SK-N-MC (cell line): ENCODE results near the gene VEZT.
"Not testable (repeated sequence)": the region's sequence is repeated elsewhere in the genome, so short reads cannot be mapped to it uniquely, and the experiment has no call there.

Experiments
- DNase-seq: peaks from one replicate; pipeline ENCODE4 v3.0.0-alpha.2; 2011; ENCODE audit warnings: low read depth, low spot score
- H3K27ac ChIP-seq: fragments of 200-600 bp; sonication (generic); 2 replicates; pipeline ENCODE4 v1.5.1; 2016; ENCODE audit warnings: mixed run types
- H3K36me3 ChIP-seq: fragments of 200-600 bp; sonication (generic); 2 replicates; pipeline ENCODE4 v1.6.1; 2017; ENCODE audit warnings: antibody characterized with exemption, low read length, mixed read lengths; ENCODE audit not compliant: insufficient read depth
- H3K4me3 ChIP-seq: fragments of 200-600 bp; sonication (generic); 2 replicates; pipeline ENCODE4 v1.5.1; 2016
- H3K9ac ChIP-seq: fragments of 200-600 bp; sonication (generic); 2 replicates; pipeline ENCODE4 v1.8.0; 2017; ENCODE audit warnings: mixed run types, mixed read lengths; ENCODE audit not compliant: insufficient read length
- H3K9me3 ChIP-seq: fragments of 200-600 bp; sonication (generic); 2 replicates; pipeline ENCODE4 v1.6.1; 2017; ENCODE audit warnings: low read depth, mild to moderate bottlenecking, antibody characterized with exemption, low read length, moderate library complexity, mixed read lengths
- EZH2 ChIP-seq: fragments of 200-600 bp; sonication (generic); IDR thresholded peaks from one replicate; pipeline ENCODE4 v1.6.1; 2017; ENCODE audit warnings: antibody characterized with exemption
- FOXP2 ChIP-seq: optimal IDR thresholded peaks from 2 replicates; pipeline ENCODE3; 2011; ENCODE audit warnings: mild to moderate bottlenecking, moderate library complexity; ENCODE audit not compliant: insufficient read depth; ENCODE audit errors: extremely low read length, control extremely low read depth
- POLR2AphosphoS5 ChIP-seq: IDR thresholded peaks from 2 replicates; pipeline ENCODE4 v1.6.1; 2012; ENCODE audit warnings: mild to moderate bottlenecking, low read depth, low read length, borderline replicate concordance

Gene VEZT

DNA sequence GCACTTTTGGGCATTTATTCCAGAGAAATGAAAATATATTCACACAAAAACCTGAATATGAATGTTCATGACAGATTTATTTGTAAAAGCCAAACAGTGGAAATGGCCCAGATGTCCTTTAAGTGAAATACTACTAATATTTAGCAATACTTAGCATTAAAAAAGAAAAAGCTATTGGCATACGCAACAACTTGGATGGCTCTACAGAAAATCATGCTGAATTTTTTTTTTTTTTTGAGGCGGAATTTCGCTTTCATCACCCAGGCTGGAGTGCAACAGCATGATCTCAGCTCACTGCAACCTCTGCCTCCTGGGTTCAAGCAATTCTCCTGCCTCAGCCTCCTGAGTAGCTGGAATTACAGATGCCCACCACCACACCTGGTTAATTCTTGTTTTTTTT lies 24.5 kb upstream of the VEZT start:
- DNase-seq: no peak
- no peak overlapping the region for H3K4me3 ChIP-seq
- H3K9me3 ChIP-seq: no peaks in the 10 kb centered on the region
- H3K27ac ChIP-seq: no peak overlapping the region
- H3K36me3 ChIP-seq: no peaks in the 10 kb centered on the region
- no peak overlapping the region for H3K9ac ChIP-seq
- TF ChIP-seq FOXP2 (no peak), POLR2AphosphoS5 (no peak), EZH2 (no peak)

DNA sequence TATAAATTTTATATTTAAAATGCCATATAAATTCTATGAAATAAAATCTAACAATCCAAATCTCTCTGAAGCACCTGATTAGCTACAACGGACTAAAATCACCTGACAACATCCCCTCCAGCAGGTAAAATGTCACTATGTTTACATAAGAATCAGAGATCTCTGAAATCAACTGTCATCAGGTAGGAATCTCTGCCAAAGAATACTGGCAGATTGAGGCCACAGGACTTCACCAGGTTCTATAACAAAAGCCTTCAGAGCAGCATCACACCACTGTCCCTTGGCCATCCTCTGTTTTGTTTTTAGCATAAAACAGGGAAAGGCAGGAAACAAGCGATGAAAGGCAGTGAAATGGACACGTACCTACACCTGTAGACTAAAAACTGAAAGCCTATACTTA lies 22.5 kb upstream of the VEZT start:
- no peak for DNase-seq
- no peak overlapping the region for H3K4me3 ChIP-seq
- no peaks in the 10 kb centered on the region for H3K9me3 ChIP-seq
- no peak overlapping the region for H3K27ac ChIP-seq
- H3K36me3 ChIP-seq: no peaks in the 10 kb centered on the region
- no peak for TF ChIP-seq EZH2
- no peak for TF ChIP-seq FOXP2
- TF ChIP-seq POLR2AphosphoS5: no peak
- no peak overlapping the region for H3K9ac ChIP-seq

DNA sequence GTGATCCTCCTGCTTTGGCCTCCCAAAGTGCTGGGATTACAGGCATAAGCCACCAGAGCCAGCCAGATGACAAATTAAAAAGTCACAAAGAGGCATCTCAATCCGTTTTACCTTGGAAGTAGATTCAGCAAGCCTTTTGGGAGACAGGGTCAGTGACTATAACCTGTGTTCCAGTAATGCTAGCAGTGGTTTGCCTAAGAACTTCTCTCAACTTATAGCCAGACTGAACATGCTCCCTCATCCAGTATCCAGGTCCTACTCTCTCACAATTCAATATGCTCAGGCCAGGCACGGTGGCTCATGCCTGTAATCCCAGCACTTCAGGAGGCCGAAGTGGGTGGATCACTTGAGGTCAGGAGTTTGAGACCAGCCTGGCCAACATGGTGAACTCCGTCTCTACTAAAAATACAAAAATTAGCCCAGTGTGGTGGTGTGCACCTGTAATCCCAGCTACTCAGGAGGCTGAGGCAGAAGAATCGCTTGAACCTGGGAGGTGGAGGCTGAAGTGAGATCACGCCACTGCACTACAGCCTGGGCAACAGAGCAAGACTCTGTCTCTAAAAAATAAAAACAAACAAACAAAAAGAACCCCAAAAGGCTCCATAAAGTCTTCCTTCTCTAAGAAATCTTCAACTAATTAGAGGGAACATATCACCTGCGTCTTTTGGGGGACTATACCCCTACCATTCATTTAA lies 20.6 kb upstream of the VEZT start:
- not testable (repeated sequence) for H3K9me3 ChIP-seq

DNA sequence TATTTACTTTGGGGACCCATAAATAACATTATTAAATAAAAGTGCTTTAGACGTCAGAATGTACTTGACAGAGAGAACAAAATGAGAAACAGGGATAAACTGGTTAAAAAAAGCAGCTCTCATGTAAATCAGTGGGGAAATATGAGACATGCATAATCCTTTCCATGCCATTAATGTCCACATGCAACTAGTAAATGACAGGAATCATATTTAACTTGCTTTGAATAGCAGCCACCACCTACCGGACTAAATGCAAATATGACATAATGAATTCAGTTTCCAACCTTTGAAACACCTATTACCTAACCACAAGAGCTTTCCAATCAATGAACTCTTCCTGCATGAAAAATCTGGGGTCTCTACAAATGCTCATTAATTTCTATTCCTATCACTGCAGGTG lies 20.0 kb upstream of the VEZT start:
- peak overlapping the region; percentile 68 for H3K27ac ChIP-seq
- no peak for TF ChIP-seq EZH2
- TF ChIP-seq FOXP2: no peak
- TF ChIP-seq POLR2AphosphoS5: no peak
- H3K36me3 ChIP-seq: no peaks in the 10 kb centered on the region
- no peak overlapping the region for H3K9ac ChIP-seq
- no peak overlapping the region for H3K4me3 ChIP-seq
- H3K9me3 ChIP-seq: no peaks in the 10 kb centered on the region
- no peak for DNase-seq

More for the DNA sequence above, 20.6 kb upstream of the VEZT start:
- not testable (repeated sequence) for H3K36me3 ChIP-seq, H3K4me3 ChIP-seq, H3K9ac ChIP-seq, DNase-seq
- H3K27ac ChIP-seq: peak overlapping the region; percentile 68; the same call in 1 of the 2 replicates

DNA sequence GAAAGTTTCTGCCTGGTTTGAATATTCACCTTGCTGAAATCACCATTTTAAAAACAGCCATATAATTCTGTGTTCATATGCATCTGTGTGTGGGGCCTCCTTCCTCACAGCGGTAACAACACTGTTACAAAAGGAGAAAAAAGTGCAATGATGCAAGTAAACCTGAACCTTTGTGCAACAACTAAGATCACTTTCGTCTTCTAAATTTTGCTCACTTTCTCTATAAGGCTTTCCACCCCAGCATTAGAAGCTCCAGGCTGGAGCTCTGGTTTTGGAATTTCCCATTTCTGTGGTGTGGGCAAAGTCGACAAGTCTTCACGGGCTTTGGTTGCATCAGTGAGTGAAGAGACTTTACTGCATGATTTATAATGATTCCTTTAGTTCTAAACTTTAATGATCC lies 18.7 kb upstream of the VEZT start:
- H3K27ac ChIP-seq: peak overlapping the region; percentile 96
- H3K9ac ChIP-seq: peak overlapping the region; percentile 48
- H3K4me3 ChIP-seq: peak overlapping the region; percentile 46
- H3K9me3 ChIP-seq: no peaks in the 10 kb centered on the region
- no peak for DNase-seq
- H3K36me3 ChIP-seq: no peaks in the 10 kb centered on the region
- TF ChIP-seq EZH2 (no peak), FOXP2 (no peak), POLR2AphosphoS5 (no peak)

DNA sequence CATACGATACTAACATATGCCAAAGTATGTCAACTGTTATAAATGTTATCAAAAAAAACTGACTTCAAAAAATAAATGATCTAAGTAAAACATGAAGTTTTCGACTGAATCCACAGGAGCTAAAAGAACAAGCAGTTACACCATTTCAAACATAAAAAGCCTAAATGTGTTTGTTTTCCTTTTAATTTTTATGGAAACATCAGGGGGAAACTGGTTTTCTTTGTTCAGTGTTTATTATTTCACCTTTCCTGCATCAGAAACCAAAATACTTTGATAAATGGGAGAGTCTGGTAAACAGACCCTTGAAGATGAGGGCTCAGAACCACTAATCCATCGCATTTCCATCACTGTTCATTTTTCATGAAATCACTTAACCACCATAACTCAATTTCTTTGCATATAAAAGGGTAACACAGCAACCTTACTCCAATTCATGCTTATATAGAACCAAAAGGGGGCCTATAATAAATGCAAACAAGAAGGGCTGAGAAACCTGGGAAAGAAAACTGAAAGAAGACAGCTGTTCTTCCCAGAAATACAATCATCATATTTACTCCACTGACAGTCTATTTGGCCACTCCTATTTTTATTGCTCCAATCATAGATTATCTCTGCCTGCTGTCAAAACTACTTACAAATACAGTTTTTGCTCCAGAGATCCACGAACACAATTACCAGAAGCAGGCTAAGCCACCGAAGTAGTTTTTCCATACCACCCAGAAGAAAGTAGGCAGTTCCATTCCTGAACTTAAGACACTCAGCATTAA lies 17.3 kb upstream of the VEZT start:
- Histone ChIP-seq H3K36me3 (no peaks in the 10 kb centered on the region), H3K9me3 (no peaks in the 10 kb centered on the region), H3K27ac (peak overlapping the region; percentile 96), H3K9ac (peak overlapping the region; percentile 57), H3K4me3 (peak overlapping the region; percentile 66)
- DNase-seq: no peak
- TF ChIP-seq EZH2 (no peak), POLR2AphosphoS5 (no peak), FOXP2 (no peak)

DNA sequence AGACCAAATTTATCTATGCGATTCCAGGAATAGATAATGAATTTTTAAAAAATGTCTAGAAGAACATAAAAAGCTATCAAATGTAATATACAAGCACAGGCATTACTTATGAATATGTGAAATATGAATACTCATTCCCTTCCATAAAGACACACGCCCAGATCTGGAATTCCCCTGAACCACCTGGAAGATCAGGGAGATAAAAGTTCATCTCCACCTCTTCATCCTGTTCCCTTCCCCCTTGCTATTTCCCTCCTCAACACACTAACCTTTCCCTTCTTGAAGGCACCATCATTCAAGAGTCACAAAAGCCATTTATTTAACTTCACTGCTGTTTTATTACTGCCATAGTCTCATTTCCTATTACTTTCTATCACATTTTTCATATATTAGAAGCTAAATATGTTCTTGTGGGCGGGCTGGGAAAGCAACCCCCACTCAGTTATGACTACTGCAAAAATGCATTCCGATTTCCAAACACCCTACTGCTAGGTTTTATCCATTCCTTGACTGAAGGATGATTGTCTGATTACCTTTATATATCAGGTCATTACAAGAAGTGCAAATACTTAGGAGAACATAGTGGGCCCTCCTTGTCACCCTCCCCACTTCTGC lies 16.4 kb upstream of the VEZT start:
- no peak for TF ChIP-seq POLR2AphosphoS5
- no peak for TF ChIP-seq FOXP2
- no peak for TF ChIP-seq EZH2
- H3K4me3 ChIP-seq: peak overlapping the region; percentile 66
- H3K9ac ChIP-seq: peak overlapping the region; percentile 57
- H3K36me3 ChIP-seq: no peaks in the 10 kb centered on the region
- DNase-seq: no peak
- H3K9me3 ChIP-seq: no peaks in the 10 kb centered on the region
- peak overlapping the region; percentile 96 for H3K27ac ChIP-seq

DNA sequence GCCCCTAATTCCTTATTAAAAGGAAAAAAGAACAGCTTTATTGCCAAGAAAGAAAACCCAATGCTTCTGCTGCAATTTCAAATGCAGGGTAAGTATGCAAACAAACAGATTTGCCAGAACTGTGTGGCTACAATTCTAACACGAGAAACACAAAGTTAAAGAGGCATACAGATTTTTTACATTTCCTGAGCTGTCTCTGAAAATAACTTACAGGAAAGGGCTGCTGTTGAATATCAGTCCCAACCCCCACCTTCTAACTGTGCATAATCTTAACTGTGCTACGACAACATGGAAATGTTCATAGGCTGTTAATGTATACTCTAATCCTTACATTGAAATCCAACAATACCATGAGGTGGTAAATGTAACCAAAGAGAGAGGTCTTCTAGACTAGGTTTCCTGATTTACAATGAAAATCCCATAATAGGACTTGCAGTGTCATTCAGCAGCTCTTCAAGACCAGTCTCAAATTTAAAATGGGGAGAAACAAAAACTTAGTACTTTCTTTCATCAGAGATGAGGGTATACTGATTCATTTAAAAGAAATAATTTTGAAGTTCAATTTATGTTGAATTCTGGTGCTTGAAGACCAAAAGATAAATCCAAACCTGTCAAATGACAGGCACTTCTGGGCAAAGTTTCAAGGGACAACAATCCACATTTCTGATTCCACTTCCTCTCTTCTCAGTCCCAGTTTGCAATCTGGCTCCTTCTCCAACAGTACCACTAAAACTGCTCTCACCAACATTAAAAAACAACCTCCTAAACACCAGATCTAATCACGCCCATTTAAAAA lies 14.7 kb upstream of the VEZT start:
- H3K9ac ChIP-seq: peak overlapping the region; percentile 52
- peak overlapping the region; percentile 68 for H3K4me3 ChIP-seq
- TF ChIP-seq POLR2AphosphoS5: peak; percentile 27; the same call in 1 of the 2 replicates
- TF ChIP-seq FOXP2: no peak
- H3K27ac ChIP-seq: peak overlapping the region; percentile 96
- H3K9me3 ChIP-seq: no peaks in the 10 kb centered on the region
- DNase-seq: peak; percentile 82
- H3K36me3 ChIP-seq: no peaks in the 10 kb centered on the region
